ENCODE results near the gene CSF3R. TPM values are rescaled to one million over a fixed set of nuclear protein-coding genes. Genes with fewer than 3 reads are reported as not detected.

Gene CSF3R
- total and polyA plus RNA-seq, 9 of the 15 experiments (the other 6 are each of a cell fraction or from before 2014, with no cell fraction given), result 0.21 to 0.86 (median 0.40) TPM; not detected in 1

- Histone ChIP-seq H3K9ac (ENCODE audit: insufficient read depth in 1 of 2, low read depth in 2 of 2, low read length in 2 of 2) (no peak overlapping the region), H3K4me3 (no peak overlapping the region), H3K9me3 (replicated peaks; ENCODE audit: control insufficient read depth, insufficient read depth, low read depth, low read length) (no peaks in the 10 kb centered on the region), H3K27me3 (ENCODE audit: control insufficient read depth in 2 of 2, insufficient read depth in 2 of 2, low read length in 2 of 2) (peaks cover 22 to 46% of the 10 kb centered on the region in 2 experiments), H4K20me1 (replicated peaks; ENCODE audit: control insufficient read depth, insufficient read depth, low read length) (no peaks in the 10 kb centered on the region), H2AFZ (ENCODE audit: low read depth, low read length) (no peak overlapping the region), H3K4me2 (ENCODE audit: insufficient read depth, low read length) (no peak overlapping the region), H3K4me1 (replicated peaks in 1 of 2; ENCODE audit: control insufficient read depth in 2 of 2, insufficient read depth in 2 of 2, low read length in 2 of 2) (no peaks in the 10 kb centered on the region), H3K9me1 (ENCODE audit: control insufficient read depth, insufficient read depth, low read length) (no peaks in the 10 kb centered on the region), H3K79me2 (ENCODE audit: control insufficient read depth, insufficient read depth, low read length) (no peaks in the 10 kb centered on the region), H3K36me3 (ENCODE audit: control insufficient read depth, insufficient read depth, low read length) (no peaks in the 10 kb centered on the region), H3K27ac (ENCODE audit: extremely low read depth, low read depth, low read length) (no peak overlapping the region)
- intact Hi-C loops (cut with micrococcal nuclease), result no loop called here
- WGBS (ENCODE audit: insufficient coverage, low coverage, missing lambda C conversion rate), result 3% methylated on average over 7 of the region's 7 CpGs
- no peak for FAIRE-seq
- no peak for DNase-seq (ENCODE audit: extremely low read depth in 1 of 4, low spot score in 3 of 4)
- POLR2A ChIA-PET, result no interaction called here
- no peak for ATAC-seq
- CTCF ChIA-PET (ENCODE audit: low intra/inter-chr PET ratio), result no interaction called here
- in situ Hi-C loops (cut with MboI), result no loop called here
- no TSS peak for BruUV-seq (replicated peaks)
- no peak for TF ChIP-seq VEZF1 (CRISPR knock-in tag; IDR thresholded peaks at IDR 0.05)
- no peak for TF ChIP-seq ZSCAN32 (CRISPR knock-in tag; IDR thresholded peaks at IDR 0.05)
- no peak for TF ChIP-seq ZNF583 (CRISPR knock-in tag; IDR thresholded peaks at IDR 0.05)
- no peak for TF ChIP-seq POU5F1 (IDR thresholded peaks at IDR 0.05; ENCODE audit: borderline replicate concordance, low read depth, low read length, partially characterized antibody)
- no peak for TF ChIP-seq SREBF2 (CRISPR knock-in tag; IDR thresholded peaks at IDR 0.05)
- TF ChIP-seq LEF1 (IDR thresholded peaks at IDR 0.05), result no peak
- no peak for TF ChIP-seq ZFPM2 (CRISPR knock-in tag; IDR thresholded peaks at IDR 0.05)
- TF ChIP-seq RBFOX2 (IDR thresholded peaks at IDR 0.05; ENCODE audit: low read depth, low read length), result no peak
- no peak for TF ChIP-seq DEAF1 (CRISPR knock-in tag; IDR thresholded peaks at IDR 0.05)
These were observed 47.5 kb upstream of the CSF3R start for GRCh38 chr1:36530261-36530660.

Measured in K562 (cell line).